ENCODE results near the gene MAPT.

GRCh38 chr17:45955326-45955725 is 61.0 kb downstream of the MAPT start:
- TF ChIP-seq CTCF (IDR thresholded peaks at IDR 0.05; ENCODE audit: borderline replicate concordance, extremely low read depth, low read length, poor library complexity, severe bottlenecking) = no peak
- no peak for TF ChIP-seq EZH2 (IDR thresholded peaks at IDR 0.05; ENCODE audit: borderline replicate concordance, low read depth, low read length, severe bottlenecking)
